HCT116 (cell line): ENCODE data around the gene IL1RAPL2. TPM values are rescaled to one million over a fixed set of nuclear protein-coding genes. Genes with fewer than 3 reads are reported as not detected.

Experiments used
- ATAC-seq: fragments of 200-7000 bp; cut with Tn5 transposase; 2 replicates; pipeline ENCODE4 v1.9.1; 2020; ENCODE audit warnings: mild to moderate bottlenecking, moderate library complexity
- BruUV-seq: library from RNA; stranded (reverse); fragments of 400-500 nt; replicated peaks from 2 replicates; lab custom pipeline; 2021; lab: Mats Ljungman, UMichigan
- CTCF ChIA-PET: fragments of 300-600 bp; sonication (Branson Sonifier 250); formaldehyde crosslinking; loops from one replicate; lab custom pipeline; 2021; ENCODE audit warnings: antibody characterized with exemption; lab: Charles Lee
- POLR2A ChIA-PET: fragments of 300-600, 350-600 bp; sonication (Branson Sonifier 250); formaldehyde crosslinking; loops from one replicate; lab custom pipeline; 2021; ENCODE audit warnings: antibody characterized with exemption; lab: Charles Lee
- RAD21 ChIA-PET, 2 experiments: fragments of 300-600 bp; sonication (Branson Sonifier 250); formaldehyde crosslinking; loops; one replicate each; lab custom pipeline; 2023; ENCODE audit warnings: low total read pairs in 2 of 2; ENCODE audit not compliant: uncharacterized antibody in 2 of 2, unreplicated experiment in 2 of 2, low non-redundant PET in 1 of 2; lab: Charles Lee
- DNase-seq: peaks from one replicate; pipeline ENCODE4 v3.0.0-alpha.2; 2010; ENCODE audit warnings: low read depth, low spot score
- H2AFZ ChIP-seq: fragments of 200-600 bp; shearing (Covaris generic), sonication (generic); 2 replicates; pipeline ENCODE4 v1.6.1; 2017; ENCODE audit warnings: low read depth, mixed run types, mixed read lengths, antibody characterized with exemption, low read length; ENCODE audit not compliant: poor library complexity, severe bottlenecking
- H3K27ac ChIP-seq: 2 replicates; pipeline ENCODE4 v1.5.1; 2012; ENCODE audit warnings: low read depth, low read length
- H3K27me3 ChIP-seq: fragments of 200-600 bp; sonication (generic); 2 replicates; pipeline ENCODE4 v1.6.1; 2016; ENCODE audit warnings: mixed run types, low read length, mixed read lengths; ENCODE audit not compliant: insufficient read depth
- H3K36me3 ChIP-seq, 2 experiments: fragments of 200-500 bp in 1 of 2; fragments of 200-600 bp in 1 of 2; sonication (Bioruptor generic) in 1 of 2; sonication (generic) in 1 of 2; 2 replicates each; pipeline versions ENCODE4 v1.5.1 to v1.6.1; 2014 to 2016; ENCODE audit warnings: low read length in 2 of 2, inconsistent platforms in 1 of 2, mixed read lengths in 1 of 2, mixed run types in 1 of 2; ENCODE audit not compliant: insufficient read depth in 2 of 2, control insufficient read depth in 1 of 2
- H3K4me1 ChIP-seq, 2 experiments: fragments of 200-600 bp in 1 of 2; sonication (generic) in 1 of 2; 2 replicates each; pipeline versions ENCODE4 v1.5.1 to v1.6.1; 2012 to 2017; ENCODE audit warnings: low read length in 2 of 2, inconsistent platforms in 1 of 2, mild to moderate bottlenecking in 1 of 2, mixed read lengths in 1 of 2, mixed run types in 1 of 2, moderate library complexity in 1 of 2; ENCODE audit not compliant: insufficient read depth in 2 of 2, control insufficient read depth in 1 of 2
- H3K4me2 ChIP-seq: fragments of 200-600 bp; sonication (generic); 2 replicates; pipeline ENCODE4 v1.6.1; 2017; ENCODE audit warnings: mixed run types, low read length, mixed read lengths
- H3K4me3 ChIP-seq, 2 experiments: fragments of 200-600 bp in 1 of 2; sonication (generic) in 1 of 2; replicated peaks in 1 of 2; 2 replicates each; pipeline ENCODE4 v1.5.1; 2011 to 2016; ENCODE audit warnings: low read length in 2 of 2, control low read depth in 1 of 2, low read depth in 1 of 2, mild to moderate bottlenecking in 1 of 2, mixed read lengths in 1 of 2, mixed run types in 1 of 2
- H3K79me2 ChIP-seq: fragments of 200-600 bp; sonication (generic); 2 replicates; pipeline ENCODE4 v1.6.1; 2017; ENCODE audit warnings: mild to moderate bottlenecking, mixed run types, low read length, moderate library complexity, mixed read lengths; ENCODE audit not compliant: insufficient read depth
- H3K9ac ChIP-seq: fragments of 200-600 bp; sonication (generic); 2 replicates; pipeline ENCODE4 v1.6.1; 2016; ENCODE audit warnings: low read length, mixed read lengths
- H3K9me2 ChIP-seq: fragments of 200-600 bp; sonication (generic), shearing (Covaris generic); 2 replicates; pipeline ENCODE4 v1.6.1; 2017; ENCODE audit warnings: mixed run types, mild to moderate bottlenecking, moderate library complexity; ENCODE audit not compliant: insufficient read depth
- H3K9me3 ChIP-seq, 2 experiments: fragments of 200-500 bp in 1 of 2; fragments of 200-600 bp in 1 of 2; sonication (Bioruptor generic) in 1 of 2; sonication (generic) in 1 of 2; 2 replicates each; pipeline ENCODE4 v1.6.1; 2014 to 2017; ENCODE audit warnings: low read length in 2 of 2, mixed read lengths in 2 of 2, inconsistent platforms in 1 of 2, low read depth in 1 of 2, mild to moderate bottlenecking in 1 of 2, mixed run types in 1 of 2, moderate library complexity in 1 of 2; ENCODE audit not compliant: control insufficient read depth in 1 of 2, insufficient read depth in 1 of 2
- H4K20me1 ChIP-seq: fragments of 200-600 bp; sonication (generic), shearing (Covaris generic); 2 replicates; pipeline ENCODE4 v1.6.1; 2017; ENCODE audit warnings: mixed run types, mild to moderate bottlenecking, moderate library complexity; ENCODE audit not compliant: insufficient read depth
- CBX3 ChIP-seq: IDR thresholded peaks from 2 replicates; pipeline ENCODE4 v1.6.1; 2012; ENCODE audit warnings: low read depth
- CEBPB ChIP-seq: IDR thresholded peaks from 2 replicates; pipeline ENCODE4 v1.6.1; 2012; ENCODE audit warnings: low read depth
- EZH2phosphoT487 ChIP-seq: fragments of 200-600 bp; IDR thresholded peaks from 2 replicates; pipeline ENCODE4 v1.6.1; 2018; ENCODE audit warnings: antibody characterized with exemption, borderline replicate concordance
- JUND ChIP-seq: IDR thresholded peaks from 2 replicates; pipeline ENCODE4 v1.6.1; 2012
- POLR2A ChIP-seq: IDR thresholded peaks from 2 replicates; pipeline ENCODE4 v1.7.0; 2011; ENCODE audit warnings: borderline replicate concordance; ENCODE audit not compliant: insufficient read depth, insufficient read length; ENCODE audit errors: extremely low read depth
- POLR2AphosphoS5 ChIP-seq: IDR thresholded peaks from 2 replicates; pipeline ENCODE4 v1.6.1; 2011; ENCODE audit warnings: mild to moderate bottlenecking, low read depth, low read length, moderate library complexity
- RAD21 ChIP-seq: IDR thresholded peaks from 2 replicates; pipeline ENCODE4 v1.6.1; 2012; ENCODE audit warnings: low read depth, mild to moderate bottlenecking
- REST ChIP-seq: IDR thresholded peaks from 2 replicates; pipeline ENCODE4 v1.6.1; 2012; ENCODE audit warnings: low read depth
- SIN3A ChIP-seq: IDR thresholded peaks from 2 replicates; pipeline ENCODE4 v1.6.1; 2012; ENCODE audit warnings: low read depth
- SRF ChIP-seq: IDR thresholded peaks from 2 replicates; pipeline ENCODE4 v1.6.1; 2012; ENCODE audit warnings: low read depth
- TCF7L2 ChIP-seq: IDR thresholded peaks from 2 replicates; pipeline ENCODE4 v1.7.0; 2011; ENCODE audit warnings: borderline replicate concordance, inconsistent platforms; ENCODE audit not compliant: insufficient read depth, insufficient read length; ENCODE audit errors: extremely low read depth
- ZFX ChIP-seq: fragments of 450-650 bp; IDR thresholded peaks from 2 replicates; pipeline ENCODE4 v1.6.1; 2017
- ZNF274 ChIP-seq: fragments of 200-500 bp; sonication (Bioruptor generic); IDR thresholded peaks from 2 replicates; pipeline ENCODE4 v1.6.1; 2014; ENCODE audit warnings: mild to moderate bottlenecking, low read depth, low read length, inconsistent platforms
- intact Hi-C: fragments of 100-400 bp; cut with micrococcal nuclease; formaldehyde crosslinking; loops from 2 replicates; pipeline ENCODE4 v1.10.0; 2022
- total RNA-seq: library from RNA; stranded (reverse); gene quantifications from one replicate; pipeline ENCODE4 v1.2.1, GENCODE V29; 2021; ENCODE audit not compliant: unreplicated experiment
- TF ChIP-seq, protein P1 (sequence below): IDR thresholded peaks from 2 replicates; pipeline ENCODE4 v1.6.1; 2012

IL1RAPL2 gene
- total RNA-seq, 1 experiment from 2014 or later: not detected

DNA sequence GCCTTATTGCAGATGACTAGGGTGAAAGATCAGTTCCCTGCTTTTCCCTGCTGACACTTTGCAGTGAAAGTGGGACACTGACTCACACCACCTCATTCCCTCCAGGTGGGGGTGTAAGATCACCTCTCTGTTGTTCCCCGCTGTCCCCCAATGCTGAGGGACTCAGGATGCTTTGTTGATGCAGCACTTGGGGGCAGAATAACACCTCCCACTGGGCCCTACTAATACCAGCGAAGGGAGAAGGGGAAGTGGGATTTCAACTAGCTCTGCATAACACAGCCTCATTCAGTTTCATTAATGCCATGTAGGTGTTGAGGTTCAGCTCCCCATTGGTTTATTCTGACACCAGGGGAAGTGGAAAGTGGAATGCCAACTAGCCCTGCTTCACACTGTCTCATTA is 43.6 kb upstream of the IL1RAPL2 start:
- Histone ChIP-seq H3K36me3 (no peaks in the 10 kb centered on the region), H3K4me3 (no peak overlapping the region), H3K27me3 (no peaks in the 10 kb centered on the region), H3K79me2 (no peaks in the 10 kb centered on the region), H3K4me1 (no peaks in the 10 kb centered on the region), H3K9me3 (no peaks in the 10 kb centered on the region), H3K9me2 (no peaks in the 10 kb centered on the region), H3K4me2 (no peak overlapping the region), H3K27ac (no peak overlapping the region), H2AFZ (no peak overlapping the region), H4K20me1 (no peaks in the 10 kb centered on the region), H3K9ac (no peak overlapping the region)
- intact Hi-C loops: no loop called here
- CTCF ChIA-PET: no interaction called here
- DNase-seq (no peak), ATAC-seq (no peak)
- RAD21 ChIA-PET: no interaction called here
- POLR2A ChIA-PET: no interaction called here
- BruUV-seq: no TSS peak
- no peak for TF ChIP-seq SIN3A
- no peak for TF ChIP-seq POLR2AphosphoS5
- TF ChIP-seq JUND: no peak
- TF ChIP-seq, protein P1, sequence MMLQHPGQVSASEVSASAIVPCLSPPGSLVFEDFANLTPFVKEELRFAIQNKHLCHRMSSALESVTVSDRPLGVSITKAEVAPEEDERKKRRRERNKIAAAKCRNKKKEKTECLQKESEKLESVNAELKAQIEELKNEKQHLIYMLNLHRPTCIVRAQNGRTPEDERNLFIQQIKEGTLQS: no peak
- TF ChIP-seq CBX3: no peak
- no peak for TF ChIP-seq POLR2A
- TF ChIP-seq SRF: no peak
- TF ChIP-seq TCF7L2: no peak
- TF ChIP-seq ZFX: no peak
- TF ChIP-seq EZH2phosphoT487: no peak
- no peak for TF ChIP-seq CEBPB
- TF ChIP-seq REST: no peak
- no peak for TF ChIP-seq ZNF274
- TF ChIP-seq RAD21: no peak
- TF ChIP-seq, all 23 proteins: peak for 0
